ENCODE results near the gene STK16.

GRCh38 chr2:219286436-219287115 lies 41.3 kb downstream of the STK16 start:
- TF ChIP-seq, protein P1, sequence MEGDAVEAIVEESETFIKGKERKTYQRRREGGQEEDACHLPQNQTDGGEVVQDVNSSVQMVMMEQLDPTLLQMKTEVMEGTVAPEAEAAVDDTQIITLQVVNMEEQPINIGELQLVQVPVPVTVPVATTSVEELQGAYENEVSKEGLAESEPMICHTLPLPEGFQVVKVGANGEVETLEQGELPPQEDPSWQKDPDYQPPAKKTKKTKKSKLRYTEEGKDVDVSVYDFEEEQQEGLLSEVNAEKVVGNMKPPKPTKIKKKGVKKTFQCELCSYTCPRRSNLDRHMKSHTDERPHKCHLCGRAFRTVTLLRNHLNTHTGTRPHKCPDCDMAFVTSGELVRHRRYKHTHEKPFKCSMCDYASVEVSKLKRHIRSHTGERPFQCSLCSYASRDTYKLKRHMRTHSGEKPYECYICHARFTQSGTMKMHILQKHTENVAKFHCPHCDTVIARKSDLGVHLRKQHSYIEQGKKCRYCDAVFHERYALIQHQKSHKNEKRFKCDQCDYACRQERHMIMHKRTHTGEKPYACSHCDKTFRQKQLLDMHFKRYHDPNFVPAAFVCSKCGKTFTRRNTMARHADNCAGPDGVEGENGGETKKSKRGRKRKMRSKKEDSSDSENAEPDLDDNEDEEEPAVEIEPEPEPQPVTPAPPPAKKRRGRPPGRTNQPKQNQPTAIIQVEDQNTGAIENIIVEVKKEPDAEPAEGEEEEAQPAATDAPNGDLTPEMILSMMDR (IDR thresholded peaks at IDR 0.05 in 4 of 5, conservative IDR thresholded peaks at IDR 0.05 in 1 of 5): no peak
- no peak for TF ChIP-seq POLR2A (IDR thresholded peaks at IDR 0.05)
